ENCODE data around the gene ANKS1B. TPM values are rescaled to one million over a fixed set of nuclear protein-coding genes. Genes with fewer than 3 reads are reported as not detected.

ANKS1B gene
- total and polyA plus RNA-seq, 2 experiments from 2014 or later, result 1.8 to 1.9 TPM

- Histone ChIP-seq H3K27ac (no peak overlapping the region), H3K36me3 (no peaks in the 10 kb centered on the region), H3K9me3 (ENCODE audit: low read depth) (no peaks in the 10 kb centered on the region), H3K4me3 (no peak overlapping the region), H3K27me3 (no peaks in the 10 kb centered on the region), H3K4me1 (ENCODE audit: low read depth) (no peaks in the 10 kb centered on the region)
- TF ChIP-seq CTCF (IDR thresholded peaks at IDR 0.05; ENCODE audit: low read depth, low read length), result no peak
- DNase-seq (ENCODE audit: low read depth in 1 of 2, low spot score in 1 of 2), result no peak
Measured at GRCh38 chr12:99745895-99746294, 238.8 kb downstream of the ANKS1B start.

GRCh38 chr12:99745121-99745520 is 239.6 kb downstream of the ANKS1B start:
- TF ChIP-seq CTCF (IDR thresholded peaks at IDR 0.05; ENCODE audit: low read depth, low read length), result no peak
- Histone ChIP-seq H3K27me3 (no peaks in the 10 kb centered on the region), H3K4me3 (no peak overlapping the region), H3K9me3 (ENCODE audit: low read depth) (no peaks in the 10 kb centered on the region), H3K4me1 (ENCODE audit: low read depth) (no peaks in the 10 kb centered on the region), H3K27ac (no peak overlapping the region), H3K36me3 (no peaks in the 10 kb centered on the region)
- DNase-seq (ENCODE audit: low read depth in 1 of 2, low spot score in 1 of 2), result no peak

GRCh38 chr12:99736760-99737269 is 247.9 kb downstream of the ANKS1B start:
- TF ChIP-seq CTCF (IDR thresholded peaks at IDR 0.05; ENCODE audit: low read depth, low read length), result no peak
- Histone ChIP-seq H3K9me3 (ENCODE audit: low read depth) (no peaks in the 10 kb centered on the region), H3K36me3 (no peaks in the 10 kb centered on the region), H3K4me1 (ENCODE audit: low read depth) (no peaks in the 10 kb centered on the region), H3K4me3 (no peak overlapping the region), H3K27ac (no peak overlapping the region), H3K27me3 (no peaks in the 10 kb centered on the region)
- DNase-seq (ENCODE audit: low read depth in 1 of 2, low spot score in 1 of 2), result no peak

- Histone ChIP-seq H3K4me3 (no peak overlapping the region), H3K27me3 (no peaks in the 10 kb centered on the region), H3K36me3 (no peaks in the 10 kb centered on the region), H3K9me3 (ENCODE audit: low read depth) (no peaks in the 10 kb centered on the region), H3K27ac (no peak overlapping the region), H3K4me1 (ENCODE audit: low read depth) (no peaks in the 10 kb centered on the region)
- no peak for DNase-seq (ENCODE audit: low read depth in 1 of 2, low spot score in 1 of 2)
- no peak for TF ChIP-seq CTCF (IDR thresholded peaks at IDR 0.05; ENCODE audit: low read depth, low read length)
Measured at GRCh38 chr12:99732131-99732530, 252.6 kb downstream of the ANKS1B start.

- no peaks in the 10 kb centered on the region for H3K36me3 ChIP-seq
- no peak overlapping the region for H3K27ac ChIP-seq
- DNase-seq (ENCODE audit: low read depth in 1 of 2, low spot score in 1 of 2), result no peak
- H3K27me3 ChIP-seq, result no peaks in the 10 kb centered on the region
- no peaks in the 10 kb centered on the region for H3K4me1 ChIP-seq (ENCODE audit: low read depth)
- no peak for TF ChIP-seq CTCF (IDR thresholded peaks at IDR 0.05; ENCODE audit: low read depth, low read length)
- no peaks in the 10 kb centered on the region for H3K9me3 ChIP-seq (ENCODE audit: low read depth)
- H3K4me3 ChIP-seq, result no peak overlapping the region
Measured at GRCh38 chr12:99722690-99723486, 261.8 kb downstream of the ANKS1B start.
